Endometrium (tissue), 2 donors: ENCODE measurements around the gene MRGPRX2.

Experiments used
- FAIRE-seq: peaks from 2 replicates; lab custom pipeline; 2012; peaks lifted over from hg19 to GRCh38; lab: Jason Lieb, UNC
- donor health status: control.
- donor health status: control.

The MRGPRX2 gene

DNA sequence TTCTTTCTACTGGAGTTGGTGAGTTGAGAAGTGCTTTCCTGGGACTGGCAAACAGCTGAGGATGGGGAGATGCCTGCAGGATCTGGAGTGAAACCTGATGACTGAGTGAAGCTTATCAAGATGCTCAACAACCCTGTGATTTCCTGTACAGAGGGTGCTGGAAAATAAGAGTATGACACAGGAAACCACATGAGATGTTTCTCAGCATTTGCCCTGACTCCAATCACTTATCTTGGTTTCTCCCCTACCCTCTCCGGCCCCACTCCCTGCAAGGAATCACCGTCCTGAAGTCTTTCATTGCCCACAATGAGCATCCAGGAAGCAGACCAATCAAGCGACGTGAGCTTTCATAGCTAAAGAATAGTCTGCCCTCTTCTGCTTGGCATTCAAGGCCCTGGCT lies at the start of gene MRGPRX2:
Gene MRGPRX2, minus strand, starts transcription at position 89 of the 400 bp plus-strand sequence. CDS start 4,315 bp downstream, outside the sequence.
- FAIRE-seq: no peak

DNA sequence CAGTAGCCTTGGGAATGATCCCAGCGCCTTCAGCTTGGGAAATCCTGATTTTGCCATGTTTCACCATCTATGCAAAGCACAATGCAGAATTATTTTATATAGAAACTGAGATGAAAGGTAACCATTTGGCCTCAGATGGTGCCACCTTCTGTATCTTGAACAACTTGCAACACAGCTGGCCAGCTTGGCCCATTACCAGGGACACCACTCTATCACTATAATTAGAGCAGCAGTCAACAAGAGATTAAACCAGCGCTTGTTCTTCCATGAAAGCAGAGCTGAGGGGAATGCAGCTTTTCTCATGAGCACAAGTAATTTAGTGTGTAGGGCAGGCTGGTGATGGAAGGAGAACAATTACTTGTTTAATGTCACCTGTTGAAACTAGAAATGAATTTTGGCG lies 49.8 kb upstream of the MRGPRX2 start:
- no peak for FAIRE-seq

DNA sequence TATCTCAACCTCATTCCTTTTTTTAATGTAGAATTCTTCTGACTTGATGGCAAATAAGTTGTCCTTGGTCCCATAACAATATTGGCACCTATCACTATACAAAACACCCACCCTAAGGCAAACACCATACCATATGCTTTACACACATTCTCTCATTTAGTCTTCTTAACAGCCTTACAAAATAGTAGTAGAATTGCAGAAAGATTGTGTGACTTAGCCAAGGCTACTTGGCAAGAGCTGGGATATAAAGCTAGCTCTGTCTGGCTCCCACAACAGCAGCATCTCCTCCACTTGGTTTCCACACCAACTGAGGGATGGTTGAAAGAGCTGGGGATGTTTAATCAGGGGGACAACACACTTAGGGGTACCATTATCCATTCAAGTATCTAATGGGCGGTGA lies 46.6 kb upstream of the MRGPRX2 start:
- no peak for FAIRE-seq

DNA sequence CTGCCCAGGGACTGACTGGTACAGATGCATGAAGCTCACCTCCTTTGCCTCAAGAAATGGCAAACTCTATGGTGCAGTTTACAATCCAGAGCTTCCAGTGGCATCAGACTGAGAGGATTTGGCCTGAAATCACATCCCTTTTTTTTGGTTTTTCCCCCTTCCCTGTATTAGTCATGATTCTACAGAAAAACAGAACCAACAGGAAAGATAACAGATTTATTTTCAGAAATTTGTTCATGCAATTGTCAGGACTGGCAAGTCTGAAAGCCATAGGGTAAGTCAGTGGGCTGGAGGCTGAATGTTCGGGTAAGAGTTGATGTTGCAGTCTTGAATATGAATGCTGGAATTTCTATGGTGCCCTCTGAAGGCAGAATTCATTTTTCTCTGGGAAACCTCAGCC lies 44.5 kb upstream of the MRGPRX2 start:
- no peak for FAIRE-seq

DNA sequence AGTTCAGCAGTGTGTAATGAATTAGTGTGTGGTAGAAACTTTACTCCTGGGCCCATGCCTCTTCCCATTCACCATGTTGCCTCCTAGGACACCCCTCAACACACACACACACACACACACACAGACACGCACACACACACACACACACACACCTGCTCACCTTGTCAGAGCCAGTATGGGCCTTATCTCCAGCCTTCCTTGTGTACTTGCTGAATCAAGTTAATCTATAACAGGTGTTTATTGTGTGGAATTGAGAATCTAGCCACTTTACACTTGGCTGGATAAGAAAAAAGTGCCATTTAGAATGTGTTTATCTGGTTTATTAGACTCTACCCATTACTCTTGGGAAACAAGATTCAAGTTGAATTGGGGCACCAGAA lies 42.0 kb upstream of the MRGPRX2 start:
- no peak for FAIRE-seq

DNA sequence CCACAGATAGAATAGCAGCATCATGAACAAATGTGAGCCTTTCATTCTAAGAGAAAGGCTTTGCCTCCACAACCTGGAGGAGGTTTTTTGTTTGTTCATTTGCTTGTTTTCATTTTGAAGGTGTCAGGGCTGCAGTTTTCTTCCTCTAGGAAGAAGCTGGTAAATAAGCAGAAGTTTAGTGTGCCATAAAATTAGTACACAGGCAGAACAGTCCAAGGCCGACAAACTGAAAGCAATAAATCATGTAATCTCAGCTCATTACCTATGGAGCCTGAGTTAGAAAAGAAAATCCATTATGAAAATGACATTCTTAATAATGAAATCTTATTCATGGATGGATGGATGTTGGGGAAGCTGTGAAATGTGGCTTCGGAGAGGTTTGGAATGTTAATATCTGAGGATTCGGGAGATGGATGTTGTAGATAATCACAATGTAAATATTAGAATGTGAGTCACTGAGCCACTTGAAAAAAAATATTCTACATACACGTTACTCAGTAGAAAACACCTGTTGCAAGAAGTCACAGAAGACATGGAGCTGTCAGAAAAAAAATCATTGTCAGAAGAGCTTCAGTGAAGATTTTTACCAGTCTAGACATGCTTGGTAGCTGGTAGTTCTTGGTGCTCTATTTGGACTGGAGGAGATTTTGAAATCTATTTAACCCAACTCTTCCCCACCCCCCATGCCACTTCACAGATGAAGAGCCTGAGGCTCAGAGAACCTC lies 41.4 kb upstream of the MRGPRX2 start:
- FAIRE-seq: no peak

DNA sequence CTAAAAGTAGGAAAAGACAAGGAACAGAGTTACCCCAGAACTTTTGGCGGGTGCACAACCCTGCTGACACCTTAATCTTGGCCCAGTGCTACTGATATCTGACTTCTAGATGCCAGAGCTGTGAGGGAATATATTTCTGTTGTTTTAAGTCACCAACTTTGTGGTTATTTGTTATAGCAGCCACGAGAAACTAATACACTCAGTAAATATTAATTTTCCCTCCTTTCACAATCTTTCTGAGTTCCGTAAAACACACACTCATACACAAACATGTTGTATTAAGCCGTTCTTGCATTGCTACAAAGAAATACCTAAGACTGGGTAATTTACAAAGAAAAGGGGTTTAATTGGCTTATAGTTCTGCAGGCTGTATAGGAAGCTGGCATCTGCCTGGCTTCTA lies 40.4 kb upstream of the MRGPRX2 start:
- no peak for FAIRE-seq

DNA sequence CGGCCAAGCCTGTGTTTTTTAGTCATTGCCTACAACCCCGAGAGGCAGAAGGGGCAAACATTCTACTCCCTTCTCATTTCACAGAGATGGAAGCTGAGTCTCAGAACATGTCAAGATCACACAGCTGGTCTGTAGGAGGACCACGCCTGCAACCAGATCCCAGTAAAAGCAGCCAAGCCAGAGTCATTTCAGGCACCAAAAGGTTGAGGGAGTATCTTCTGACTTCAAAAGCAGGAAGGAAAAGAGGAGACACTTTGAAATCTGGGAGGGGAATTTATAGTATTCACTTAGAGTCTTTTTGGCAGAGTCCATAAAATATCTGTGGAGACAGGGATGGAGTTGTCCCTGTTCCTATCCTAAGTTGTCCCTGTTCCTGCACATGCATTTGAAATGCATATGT lies 38.6 kb upstream of the MRGPRX2 start:
- FAIRE-seq: no peak

DNA sequence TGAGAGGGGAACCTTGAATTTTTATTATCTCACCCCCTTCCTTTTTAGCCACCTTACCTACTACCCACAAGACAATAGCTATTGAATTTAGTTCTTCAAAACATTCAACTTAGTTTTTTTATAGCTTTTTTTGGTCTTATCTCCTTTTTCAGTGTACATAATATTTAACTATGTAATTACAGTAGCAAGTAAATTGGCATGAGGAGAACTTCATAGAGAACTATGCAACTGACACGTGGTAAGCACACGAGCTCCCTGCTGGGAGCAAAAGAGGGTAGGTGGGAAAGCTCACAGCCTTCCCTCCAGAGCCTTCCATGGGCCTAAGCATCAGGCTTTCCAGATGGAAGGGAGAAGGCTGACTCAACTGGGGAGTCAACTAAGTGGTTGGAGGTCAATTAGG lies 34.3 kb upstream of the MRGPRX2 start:
- no peak for FAIRE-seq

DNA sequence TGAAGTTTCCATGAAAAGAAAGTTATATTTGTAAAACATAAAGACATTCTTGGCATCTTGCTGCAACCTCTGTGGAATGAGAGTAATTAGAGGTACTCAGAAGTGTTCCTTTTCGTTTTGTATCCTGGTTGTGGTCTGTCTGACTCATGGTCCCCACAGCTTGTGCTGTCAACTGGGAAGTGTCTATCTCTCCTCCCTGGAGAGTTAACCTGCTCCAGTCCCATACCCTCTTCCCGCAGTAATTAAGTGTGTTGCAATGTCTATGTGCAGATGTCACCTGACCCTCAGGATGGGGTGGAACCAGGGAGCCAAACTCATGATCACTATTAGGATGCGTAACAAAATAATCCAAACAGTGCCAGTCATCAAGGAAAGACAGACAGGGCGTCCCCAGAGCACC lies 33.5 kb upstream of the MRGPRX2 start:
- no peak for FAIRE-seq

DNA sequence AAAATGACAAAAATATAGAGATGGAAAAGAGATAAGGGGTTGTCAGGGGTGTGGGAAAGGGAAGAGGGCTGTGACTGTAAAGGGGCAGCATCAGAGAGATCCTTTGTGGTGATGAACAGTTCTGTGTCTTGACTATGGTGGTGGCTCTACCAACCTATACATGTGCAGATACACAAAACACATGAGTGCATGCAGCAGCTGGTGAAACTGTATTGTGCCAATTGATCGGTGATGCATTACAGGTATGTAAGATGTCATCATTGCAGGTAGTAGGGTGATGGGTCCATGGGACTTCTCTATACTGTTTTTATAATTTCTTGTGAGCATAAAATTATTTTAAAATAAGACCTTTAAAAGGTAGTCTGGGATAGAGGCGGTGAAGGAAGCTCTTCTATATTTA lies 32.3 kb upstream of the MRGPRX2 start:
- no peak for FAIRE-seq

DNA sequence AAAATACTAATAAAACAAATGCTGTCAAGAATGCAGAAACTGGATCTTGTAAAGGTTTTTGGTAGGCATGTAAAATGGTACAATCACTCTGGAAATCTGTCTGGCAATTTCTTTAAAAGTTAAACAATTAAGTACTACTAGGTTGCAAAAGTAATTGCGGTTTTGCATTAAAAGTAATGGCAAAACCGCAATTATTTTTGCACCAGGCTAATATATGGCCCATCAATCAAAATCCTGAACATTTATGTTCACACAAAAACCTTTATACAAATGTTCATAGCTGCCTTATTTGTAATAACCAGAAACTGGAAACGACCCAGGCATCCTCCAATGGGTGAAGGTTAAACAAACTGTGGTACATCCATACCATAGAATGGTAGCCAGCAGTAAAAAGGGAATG lies 31.8 kb upstream of the MRGPRX2 start:
- FAIRE-seq: no peak

DNA sequence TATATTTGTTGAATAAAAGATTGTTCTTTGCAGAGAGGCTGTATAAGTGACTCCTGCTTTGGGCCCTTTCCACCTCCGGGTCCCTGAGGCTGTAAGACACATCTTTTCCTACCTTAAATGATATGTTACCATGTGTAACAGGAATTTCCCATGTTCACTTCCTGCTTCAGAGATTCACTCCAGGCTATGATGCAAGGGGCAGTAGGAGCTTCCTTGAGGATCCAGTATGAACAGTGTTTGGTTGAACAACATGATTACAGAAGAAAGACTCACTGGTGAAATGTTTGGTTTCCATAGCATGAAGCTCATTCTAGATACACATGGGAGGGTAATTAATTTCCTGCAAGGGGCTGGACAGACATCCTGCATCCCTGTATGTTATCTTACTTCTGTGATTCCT lies 30.8 kb upstream of the MRGPRX2 start:
- FAIRE-seq: no peak

DNA sequence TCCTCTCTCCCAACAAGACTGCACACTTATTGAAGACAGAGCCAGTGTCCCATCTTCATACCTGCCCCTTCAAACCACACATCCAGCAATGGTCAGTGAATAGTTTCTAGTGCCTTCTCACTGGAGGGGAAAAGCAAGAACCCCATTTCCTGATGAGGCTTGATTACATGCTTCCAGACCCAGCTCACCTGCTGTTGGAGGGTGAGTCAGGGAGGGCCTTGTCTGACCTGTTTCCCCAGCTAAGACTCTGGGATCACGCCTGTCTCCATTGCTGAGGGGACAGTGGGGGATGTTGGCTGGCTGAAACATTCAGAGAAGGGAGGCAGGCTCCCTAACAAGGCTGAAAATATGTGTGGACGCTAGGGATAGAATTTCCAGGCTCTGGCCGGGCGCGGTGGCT lies 28.9 kb upstream of the MRGPRX2 start:
- no peak for FAIRE-seq

DNA sequence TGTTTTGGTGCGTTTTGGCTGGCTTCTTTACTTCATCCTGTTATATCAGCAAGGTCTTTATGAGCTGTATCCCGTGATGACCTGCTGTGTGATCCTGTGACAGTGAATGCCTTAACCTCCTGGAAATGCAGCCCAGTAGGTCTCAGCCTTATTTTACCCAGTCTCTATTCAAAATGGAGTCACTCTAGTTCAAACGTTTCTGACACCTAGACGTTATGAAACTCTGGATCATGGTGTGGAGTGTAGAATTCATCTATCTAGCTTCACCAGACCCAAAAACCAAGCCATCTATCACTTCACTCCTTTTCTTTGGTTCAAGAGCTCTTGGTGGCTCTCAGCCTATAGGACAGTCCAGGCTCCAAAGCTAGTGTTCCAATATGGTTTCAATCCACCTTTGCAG lies 28.3 kb upstream of the MRGPRX2 start:
- FAIRE-seq: no peak

DNA sequence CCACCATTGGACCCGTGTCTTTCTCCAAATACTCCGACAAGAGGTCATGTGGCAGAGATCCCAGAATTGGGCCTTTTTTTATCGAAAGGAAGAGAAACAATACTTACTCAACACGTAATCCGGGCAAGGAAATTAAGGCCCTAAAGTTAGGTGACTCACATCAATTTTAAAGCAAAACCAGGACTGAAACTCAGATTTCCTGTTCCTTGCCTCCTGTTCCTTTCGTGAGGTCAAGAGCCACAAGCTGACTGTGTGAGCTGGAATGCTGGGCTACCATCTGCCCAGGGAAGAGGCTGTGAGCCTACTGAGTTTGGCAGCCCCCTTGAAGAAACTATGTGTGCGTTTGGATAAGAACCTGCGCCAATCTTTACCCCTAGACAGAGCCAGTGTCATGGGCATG lies 27.1 kb upstream of the MRGPRX2 start:
- FAIRE-seq: no peak

DNA sequence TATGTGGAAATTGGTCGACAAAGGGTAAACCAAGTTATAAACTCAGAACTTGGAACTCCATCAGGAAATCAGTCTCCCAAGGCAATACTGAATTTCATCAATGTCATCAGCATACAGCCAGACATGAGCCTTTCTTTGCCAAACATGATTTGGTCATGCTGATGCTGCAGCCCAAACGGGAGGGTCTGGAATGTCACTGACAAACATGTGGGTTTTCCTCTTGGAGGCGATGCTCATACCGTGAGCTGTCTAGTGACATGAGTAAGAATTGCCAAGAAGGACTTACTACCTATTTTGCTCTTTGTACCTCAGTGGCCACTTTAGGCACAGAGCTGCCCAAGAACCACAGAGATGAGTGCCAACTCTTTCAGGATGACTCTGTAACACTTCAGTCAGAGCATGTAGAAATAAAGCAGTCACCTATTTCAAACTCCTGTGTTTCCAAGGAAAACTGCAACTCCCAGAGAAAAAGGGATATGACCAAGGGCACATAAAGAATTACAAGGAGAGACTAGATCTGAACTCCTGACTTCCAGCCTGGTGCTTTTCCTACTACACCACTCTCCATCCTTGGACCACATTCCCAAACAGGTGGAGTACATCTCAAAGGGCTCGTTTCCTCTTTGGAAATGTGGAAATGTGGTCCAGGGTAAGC lies 24.3 kb upstream of the MRGPRX2 start:
- FAIRE-seq: no peak

DNA sequence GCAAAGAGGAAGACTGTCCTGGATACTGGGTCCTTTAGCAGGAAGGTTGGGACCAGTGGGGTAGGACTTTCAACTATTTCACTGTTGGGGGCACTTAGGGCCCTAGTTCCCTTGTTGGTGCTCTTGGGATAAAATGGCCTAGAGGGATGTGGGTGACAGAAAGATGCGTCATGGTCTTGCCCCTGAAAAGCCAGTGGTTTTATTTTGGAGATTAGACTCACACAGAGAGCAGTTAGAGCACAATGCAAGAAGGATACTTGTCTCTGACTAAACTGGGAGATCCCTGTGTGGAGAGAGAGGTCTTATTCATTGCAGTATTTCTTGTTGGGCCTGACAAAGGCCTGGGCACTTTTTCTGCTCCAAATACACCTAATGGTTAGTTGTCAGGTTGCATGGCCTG lies 22.6 kb upstream of the MRGPRX2 start:
- no peak for FAIRE-seq

DNA sequence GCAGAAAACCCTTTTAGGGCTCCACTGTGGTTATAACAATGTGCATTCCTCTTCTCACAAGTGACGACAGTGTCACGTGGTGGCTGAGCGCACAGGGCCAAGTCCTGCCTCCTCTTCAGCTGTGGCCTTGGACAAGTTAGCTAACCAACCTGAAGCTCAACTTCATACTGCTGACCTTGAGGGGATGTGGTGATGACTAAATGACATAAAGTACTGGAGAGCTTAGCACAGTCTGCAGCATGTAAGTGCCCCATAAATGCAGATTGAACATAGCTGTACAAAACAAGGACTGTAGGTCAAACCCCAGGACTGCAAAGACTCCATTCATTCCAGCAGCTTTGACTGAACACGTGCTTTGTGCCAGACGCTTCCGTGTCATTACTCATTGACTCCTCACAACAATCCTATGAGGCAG lies 20.1 kb upstream of the MRGPRX2 start:
- no peak for FAIRE-seq

DNA sequence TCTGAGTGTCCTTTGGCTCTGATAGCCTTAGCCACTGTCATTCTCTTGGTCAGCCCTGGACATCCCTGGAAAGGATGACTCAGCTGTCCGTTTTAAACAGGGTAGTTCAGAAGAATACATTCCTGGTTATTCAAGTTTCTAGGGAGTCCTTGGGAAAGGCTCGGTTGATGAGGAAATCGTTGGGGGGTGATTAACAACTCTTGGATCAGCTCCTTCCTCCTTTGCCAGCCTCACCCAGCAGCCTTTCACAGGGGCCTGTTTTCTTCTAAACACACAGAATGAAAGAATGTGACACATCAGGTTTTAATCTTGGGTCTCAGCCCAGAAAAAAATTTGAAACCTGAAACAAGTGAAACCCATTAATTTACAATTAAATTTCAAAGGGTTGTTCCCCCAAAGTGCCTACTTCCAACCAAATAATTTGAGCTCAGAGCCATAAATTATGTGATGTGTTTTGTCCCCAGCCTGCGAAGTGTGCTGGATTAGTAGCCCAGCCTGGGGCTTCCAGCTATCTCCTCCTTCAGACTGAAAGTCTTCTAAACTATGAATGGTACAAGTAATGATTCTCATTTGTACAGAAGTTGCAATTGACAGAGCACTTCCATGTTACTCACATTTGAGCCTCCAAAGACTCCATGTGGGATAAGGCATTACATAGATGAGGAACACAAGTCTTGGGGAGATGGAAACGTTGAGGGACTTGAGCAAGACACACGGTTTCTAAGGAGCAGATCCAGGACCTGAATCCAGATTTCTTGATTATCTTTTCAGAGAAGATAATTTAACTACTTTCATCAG lies 19.3 kb upstream of the MRGPRX2 start:
- FAIRE-seq: no peak

DNA sequence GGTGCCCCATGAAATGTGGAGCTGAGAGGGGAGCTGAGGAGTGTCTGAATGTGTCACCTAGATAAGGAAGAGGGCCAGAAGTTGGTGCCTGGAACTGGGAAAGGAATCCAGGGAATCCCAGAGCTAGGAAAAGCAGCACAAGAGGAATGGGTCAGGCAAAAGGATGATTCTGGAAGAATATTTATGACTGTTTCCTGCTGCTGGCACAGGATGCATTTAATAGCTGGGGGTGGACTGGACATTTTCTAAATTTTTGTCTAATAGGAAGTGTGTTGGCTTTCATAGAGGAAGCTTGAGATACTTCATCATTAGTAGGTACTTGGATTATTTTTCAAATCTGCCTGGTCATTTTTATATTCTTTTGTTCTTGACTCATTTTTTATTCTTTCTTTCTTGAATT lies 17.4 kb upstream of the MRGPRX2 start:
- FAIRE-seq: no peak

DNA sequence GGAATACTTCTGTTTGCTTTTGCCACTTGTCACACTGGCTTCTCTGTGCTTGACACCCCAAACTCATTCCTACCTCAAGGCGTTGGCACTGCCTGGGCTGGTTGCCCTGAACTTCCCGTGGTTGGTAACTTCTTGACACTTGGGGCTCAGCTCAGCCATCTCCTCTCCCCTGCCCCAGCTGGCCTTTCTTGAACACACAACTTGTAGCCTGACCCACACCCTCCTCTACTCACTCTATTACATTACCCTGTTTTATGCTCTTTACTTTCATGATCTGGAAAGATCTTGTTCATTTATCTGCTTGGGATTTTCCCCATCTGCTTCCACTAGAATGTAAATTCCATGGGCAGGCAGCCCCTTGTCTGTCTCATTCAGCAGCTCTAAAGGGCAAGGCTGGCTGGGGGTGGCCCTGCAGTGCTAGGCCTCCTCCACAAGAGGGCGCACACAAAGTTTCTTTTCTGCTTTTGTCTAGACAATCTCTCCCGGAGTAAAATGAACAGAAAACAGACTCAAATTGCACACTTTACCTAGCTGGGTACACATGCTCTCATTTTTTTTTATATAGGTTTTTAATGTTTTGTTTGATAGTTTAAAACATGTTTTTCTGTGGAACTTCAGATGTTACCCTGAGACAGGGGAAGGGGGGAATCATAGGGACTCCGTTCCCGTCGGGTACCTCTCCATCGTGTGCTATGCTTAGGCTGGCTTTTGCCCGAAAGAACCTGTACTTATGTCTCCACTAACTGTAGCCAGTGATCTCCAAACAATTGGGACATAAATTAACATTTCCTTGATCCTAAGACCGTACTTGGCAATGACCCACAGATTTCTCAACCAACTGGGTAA lies 16.4 kb upstream of the MRGPRX2 start:
- no peak for FAIRE-seq
